ENCODE data around the gene PEX19.

DNA sequence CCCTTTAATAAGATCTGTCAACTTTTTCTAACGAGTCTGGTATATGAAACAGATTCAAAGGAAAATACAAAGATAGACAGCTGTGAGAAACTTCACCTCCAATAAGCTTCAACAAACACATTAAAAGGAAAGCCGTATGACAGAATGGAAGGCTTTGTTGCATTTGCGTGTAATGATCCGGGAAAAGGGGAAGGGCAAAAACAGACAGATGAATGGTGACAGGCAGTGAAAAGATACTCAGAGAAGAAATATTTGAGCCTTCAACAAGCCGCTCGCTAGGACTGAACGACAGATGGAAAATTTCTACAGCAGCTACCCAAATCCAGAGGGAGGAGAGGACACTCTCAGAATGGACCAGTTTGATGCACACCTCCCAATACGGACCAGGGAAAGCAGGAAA is 43.3 kb upstream of the PEX19 start:
- TF ChIP-seq, protein P1, sequence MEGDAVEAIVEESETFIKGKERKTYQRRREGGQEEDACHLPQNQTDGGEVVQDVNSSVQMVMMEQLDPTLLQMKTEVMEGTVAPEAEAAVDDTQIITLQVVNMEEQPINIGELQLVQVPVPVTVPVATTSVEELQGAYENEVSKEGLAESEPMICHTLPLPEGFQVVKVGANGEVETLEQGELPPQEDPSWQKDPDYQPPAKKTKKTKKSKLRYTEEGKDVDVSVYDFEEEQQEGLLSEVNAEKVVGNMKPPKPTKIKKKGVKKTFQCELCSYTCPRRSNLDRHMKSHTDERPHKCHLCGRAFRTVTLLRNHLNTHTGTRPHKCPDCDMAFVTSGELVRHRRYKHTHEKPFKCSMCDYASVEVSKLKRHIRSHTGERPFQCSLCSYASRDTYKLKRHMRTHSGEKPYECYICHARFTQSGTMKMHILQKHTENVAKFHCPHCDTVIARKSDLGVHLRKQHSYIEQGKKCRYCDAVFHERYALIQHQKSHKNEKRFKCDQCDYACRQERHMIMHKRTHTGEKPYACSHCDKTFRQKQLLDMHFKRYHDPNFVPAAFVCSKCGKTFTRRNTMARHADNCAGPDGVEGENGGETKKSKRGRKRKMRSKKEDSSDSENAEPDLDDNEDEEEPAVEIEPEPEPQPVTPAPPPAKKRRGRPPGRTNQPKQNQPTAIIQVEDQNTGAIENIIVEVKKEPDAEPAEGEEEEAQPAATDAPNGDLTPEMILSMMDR (IDR thresholded peaks at IDR 0.05) = no peak
- TF ChIP-seq POLR2A (IDR thresholded peaks at IDR 0.05) = no peak
